HG02981 (cell line): ENCODE data around the gene ATPAF2.

Experiments used
- ATAC-seq: cut with Tn5 transposase; IDR thresholded peaks from one replicate; pipeline ENCODE4 v1.9.1; 2021; ENCODE audit warnings: mild to moderate bottlenecking, moderate library complexity; ENCODE audit not compliant: unreplicated experiment

Gene ATPAF2

GRCh38 chr17:17987901-17988300 lies 51.1 kb downstream of the ATPAF2 start:
- no peak for ATAC-seq

GRCh38 chr17:17987187-17987896 lies 51.6 kb downstream of the ATPAF2 start:
- ATAC-seq = no peak

GRCh38 chr17:17985555-17985954 lies 53.4 kb downstream of the ATPAF2 start:
- no peak for ATAC-seq

DNA sequence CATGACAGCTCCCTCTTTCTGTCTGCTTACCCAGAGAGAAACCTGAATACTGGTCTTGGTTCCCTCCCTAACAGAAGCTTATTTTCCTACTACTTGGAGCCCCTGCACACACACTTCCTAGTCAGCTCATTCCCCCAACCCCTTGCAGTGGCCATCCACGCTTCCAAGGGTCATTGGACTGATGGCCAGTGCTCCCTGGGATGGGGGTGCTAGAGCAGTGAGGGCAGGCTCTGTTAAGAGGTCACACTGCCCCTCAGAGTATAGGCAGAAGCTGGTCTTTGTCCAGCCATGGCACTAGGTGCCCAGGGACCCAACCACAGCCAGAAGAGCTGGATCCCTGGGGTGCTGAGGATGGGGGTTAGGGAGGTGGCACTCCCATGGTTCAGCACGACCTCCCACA lies 53.8 kb downstream of the ATPAF2 start:
- ATAC-seq = no peak

DNA sequence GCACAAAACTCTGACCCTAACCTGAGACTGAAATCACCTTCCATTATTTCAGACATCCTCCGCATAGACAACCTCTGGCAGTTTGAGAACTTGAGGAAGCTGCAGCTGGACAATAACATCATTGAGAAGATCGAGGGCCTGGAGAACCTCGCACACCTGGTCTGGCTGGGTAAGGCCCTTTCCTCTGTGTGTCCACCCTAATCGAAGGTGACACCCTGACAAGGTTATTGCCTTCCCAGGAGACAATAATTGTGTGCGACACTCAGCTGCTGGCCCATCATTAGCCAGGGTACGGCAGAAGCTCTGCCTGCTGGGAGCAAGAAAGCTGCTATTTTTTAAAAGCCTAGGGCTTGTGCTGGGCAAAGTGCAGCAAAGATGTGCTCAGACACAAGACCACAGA lies 55.2 kb downstream of the ATPAF2 start:
- no peak for ATAC-seq

- ATAC-seq = no peak
These were observed 55.6 kb downstream of the ATPAF2 start for GRCh38 chr17:17983376-17983775.

GRCh38 chr17:17982801-17983200 lies 56.2 kb downstream of the ATPAF2 start:
- ATAC-seq = no peak

DNA sequence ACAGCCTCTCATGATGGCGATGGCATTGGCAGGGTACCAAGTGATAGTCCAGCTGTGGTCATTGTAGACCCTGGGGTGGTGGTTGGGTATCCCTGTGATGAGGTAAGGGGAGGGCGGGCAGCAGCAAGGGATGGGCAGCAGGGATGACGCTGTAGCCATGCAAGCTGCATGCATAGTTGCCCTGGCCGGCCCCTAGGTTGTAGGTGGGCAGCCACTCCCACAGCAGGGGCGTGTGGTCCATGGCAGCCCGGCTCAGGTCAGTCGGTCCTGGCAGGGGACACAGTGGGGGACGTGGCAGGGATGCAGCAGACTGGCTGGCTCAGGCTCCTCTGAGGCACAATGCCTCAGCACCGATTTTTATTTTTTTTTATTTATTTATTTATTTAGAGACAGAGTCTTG lies 57.6 kb downstream of the ATPAF2 start:
- no peak for ATAC-seq

DNA sequence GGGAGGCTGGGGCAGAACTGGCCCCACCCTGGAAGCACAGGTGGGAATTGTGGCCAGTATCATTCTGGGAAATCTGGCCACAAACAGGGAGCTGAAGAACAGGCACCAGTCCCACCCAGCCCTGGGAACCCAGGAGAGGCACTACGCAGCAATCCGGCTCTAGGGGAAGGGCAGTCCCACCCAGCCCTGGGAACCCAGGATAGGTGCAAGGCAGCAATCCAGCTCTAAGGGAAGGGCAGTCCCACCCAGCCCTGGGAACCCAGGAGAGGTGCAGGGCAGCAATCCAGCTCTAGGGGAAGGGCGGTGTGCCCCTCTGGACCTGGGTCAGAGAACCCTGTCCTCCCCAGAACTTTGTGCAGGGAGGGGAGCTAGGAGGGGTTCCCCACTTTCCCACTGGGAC lies 59.2 kb downstream of the ATPAF2 start:
- no peak for ATAC-seq

DNA sequence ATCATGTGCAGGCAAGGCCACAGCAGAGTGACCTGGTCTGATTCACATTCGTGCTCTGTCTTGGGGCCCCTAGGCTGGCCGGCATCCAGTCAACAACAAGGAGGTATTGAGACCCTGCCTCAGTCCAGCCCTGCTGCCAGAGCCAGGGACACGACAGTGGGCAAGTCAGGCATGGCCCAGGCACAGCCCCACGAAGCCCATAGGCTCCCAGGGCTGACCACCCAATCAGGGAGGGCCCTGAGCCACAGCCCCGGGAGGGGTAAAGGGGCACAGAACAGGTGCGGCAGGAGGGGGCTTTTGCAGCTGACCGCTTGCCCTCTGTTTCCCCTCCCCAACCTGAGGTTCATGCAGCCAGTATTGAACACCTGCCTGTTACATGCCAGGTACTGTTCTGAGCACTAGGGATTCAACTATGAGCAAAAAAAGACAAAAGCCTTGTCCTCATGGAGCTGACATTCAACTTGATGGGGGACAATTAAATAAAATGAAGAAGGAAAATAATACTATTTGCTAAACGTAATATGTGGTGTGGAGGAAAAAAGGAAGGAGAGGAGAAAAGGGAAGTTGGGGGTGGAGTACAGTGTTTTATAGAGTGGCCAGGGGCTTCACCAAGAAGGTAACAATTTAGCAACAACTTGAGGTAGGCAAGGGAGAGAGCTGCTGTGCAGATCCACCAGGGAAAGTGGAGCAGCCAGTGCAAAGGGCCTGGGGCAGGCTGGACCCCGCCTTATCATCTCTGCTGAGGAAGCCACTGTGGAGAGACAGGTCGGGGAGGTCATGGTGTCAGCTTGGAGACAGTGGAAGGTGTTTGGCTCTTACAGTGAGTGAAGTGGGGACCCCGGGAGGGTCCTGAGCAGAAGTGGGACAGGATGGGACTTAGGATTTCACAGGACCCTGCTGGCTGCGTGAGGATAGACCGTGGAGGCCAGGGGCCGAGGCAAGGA lies 60.2 kb downstream of the ATPAF2 start:
- no peak for ATAC-seq

- ATAC-seq = no peak
These were observed 61.9 kb downstream of the ATPAF2 start for GRCh38 chr17:17976931-17977570.

GRCh38 chr17:17975436-17975835 lies 63.5 kb downstream of the ATPAF2 start:
- no peak for ATAC-seq

DNA sequence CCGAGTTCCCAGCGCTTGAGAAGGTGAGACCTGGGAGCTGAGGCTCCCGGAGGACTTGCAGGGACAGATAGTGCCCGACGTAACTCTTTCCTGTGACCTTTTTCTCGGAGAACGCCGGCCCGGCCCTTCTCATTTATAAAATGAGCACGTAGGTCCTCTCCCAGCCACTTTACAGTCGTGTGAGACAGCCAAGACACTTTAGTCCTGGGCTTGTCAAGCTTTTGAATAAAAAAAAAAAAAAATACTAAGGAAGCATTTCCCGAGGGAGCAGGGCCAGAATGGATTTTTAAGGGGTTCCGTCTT lies 66.1 kb downstream of the ATPAF2 start:
- ATAC-seq = no peak

GRCh38 chr17:17972126-17972951 lies 66.6 kb downstream of the ATPAF2 start, which contains the start of the genes DRC3 and TOM1L2:
Gene DRC3, plus strand, starts transcription at chr17:17972862. Its CDS starts 4,737 bp downstream, at chr17:17977599.
Gene TOM1L2, minus strand, starts transcription at chr17:17972400. Its CDS starts 87 bp downstream, at chr17:17972313.
- ATAC-seq = peak; percentile 92

DNA sequence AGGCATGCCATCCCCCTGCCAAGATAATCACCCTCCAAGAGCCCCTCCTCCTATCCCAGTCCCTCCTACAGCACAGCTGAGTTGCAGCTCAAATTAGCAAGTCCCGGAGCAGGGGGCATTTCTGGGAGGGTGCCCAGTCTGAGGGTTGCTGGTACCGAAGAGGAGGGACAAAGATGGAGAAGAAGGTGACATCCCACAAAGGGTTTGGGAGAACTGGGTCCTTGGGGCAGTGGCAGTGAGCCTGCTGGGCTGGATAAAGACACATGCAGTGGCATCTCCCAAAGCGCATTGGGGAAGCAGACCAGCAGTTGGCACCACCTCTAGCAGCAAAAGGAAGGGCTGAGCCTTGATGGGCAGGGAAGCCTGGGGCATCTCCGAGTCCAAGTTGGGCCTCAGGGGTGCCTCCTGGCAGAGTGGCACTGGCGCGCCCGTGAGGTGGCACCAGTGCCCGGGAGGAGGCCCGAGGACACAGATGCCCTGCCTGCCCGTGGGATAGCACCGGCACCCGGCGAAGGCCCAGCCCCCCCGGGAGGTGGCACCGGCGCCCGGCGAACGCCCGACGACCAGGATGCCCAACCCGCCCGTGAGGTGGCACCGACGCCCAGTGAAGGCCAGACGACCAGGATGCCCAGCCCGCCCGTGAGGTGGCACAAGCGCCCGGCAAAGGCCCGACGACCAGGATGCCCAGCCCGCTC lies 67.4 kb downstream of the ATPAF2 start:
- ATAC-seq = no peak

DNA sequence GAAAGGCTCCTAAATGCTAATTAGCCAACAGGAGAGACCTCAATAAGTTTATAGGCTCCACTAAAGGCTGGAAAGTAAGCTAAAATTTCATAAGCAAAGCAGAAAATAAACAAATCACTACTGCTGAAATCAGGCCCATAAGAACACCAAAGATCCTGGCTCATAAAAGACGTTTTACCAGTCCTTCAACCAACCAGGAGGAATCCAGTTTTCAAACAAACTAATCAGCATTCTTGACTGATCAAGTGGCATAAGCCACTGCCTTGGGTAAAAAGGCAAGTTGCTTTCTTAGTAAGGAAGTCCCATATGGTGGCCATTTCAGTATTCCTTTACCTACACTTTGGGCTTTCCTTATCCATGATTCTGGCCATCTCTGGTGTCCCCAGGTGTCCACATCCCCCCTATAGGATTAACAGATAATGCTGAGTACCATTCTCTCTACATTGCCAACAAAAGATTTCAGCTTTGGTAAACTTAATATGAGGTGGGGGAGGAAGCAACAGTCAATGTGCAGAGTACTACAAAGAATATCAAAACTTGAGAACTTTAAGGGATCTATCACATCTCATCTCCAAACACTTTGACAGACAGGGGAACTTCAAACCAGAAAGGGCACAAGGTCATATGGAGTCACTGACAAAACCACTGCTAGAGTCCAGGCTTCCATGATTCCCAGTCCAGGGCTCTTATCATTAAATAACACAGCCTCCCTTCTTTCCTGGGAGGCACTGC lies 68.1 kb downstream of the ATPAF2 start:
- no peak for ATAC-seq
